ENCODE measurements around the gene PRKCG.

- TF ChIP-seq CTCF (IDR thresholded peaks at IDR 0.05) = no peak
- no peak for TF ChIP-seq EZH2phosphoT487 (IDR thresholded peaks at IDR 0.05)
- TF ChIP-seq EZH2 (IDR thresholded peaks at IDR 0.05) = no peak
Measured at GRCh38 chr19:53953383-53953782, 71.4 kb downstream of the PRKCG start.
